SKM-1 treated with dmso at 0.1 percent for 144 hours (cell line): Measurements from ENCODE around the gene WFDC1.
"Not testable (repeated sequence)": the region's sequence is repeated elsewhere in the genome, so short reads cannot be mapped to it uniquely, and the experiment has no call there.

Experiments used
- DNase-seq: peaks from one replicate; lab custom pipeline; 2025; ENCODE audit not compliant: unreplicated experiment; lab: John Stamatoyannopoulos, UW

Gene WFDC1

GRCh38 chr16:84324434-84325262, 30.0 kb downstream of the WFDC1 start:
- no peak for DNase-seq

DNA sequence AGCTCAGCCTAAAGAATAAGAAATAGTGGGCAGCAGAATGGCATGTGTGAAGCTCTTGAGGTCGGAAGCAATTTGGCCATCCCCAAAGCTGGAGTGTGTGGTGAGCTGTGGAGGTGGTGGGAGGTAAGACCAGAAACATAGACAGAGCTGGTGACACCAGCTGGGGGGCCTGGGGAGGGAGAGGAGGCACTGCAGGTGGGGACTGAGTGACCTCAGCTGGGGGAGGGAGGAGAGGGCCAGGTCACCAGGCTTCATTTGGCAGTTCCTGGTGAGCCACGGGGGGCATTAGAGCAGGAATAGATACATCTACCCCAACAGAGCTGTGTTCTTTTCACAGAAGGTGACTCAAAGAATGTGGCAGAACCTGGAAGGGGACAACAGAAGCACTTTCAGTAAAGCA, 31.9 kb downstream of the WFDC1 start:
- no peak for DNase-seq

GRCh38 chr16:84327926-84328505, 33.3 kb downstream of the WFDC1 start:
- DNase-seq, result no peak

DNA sequence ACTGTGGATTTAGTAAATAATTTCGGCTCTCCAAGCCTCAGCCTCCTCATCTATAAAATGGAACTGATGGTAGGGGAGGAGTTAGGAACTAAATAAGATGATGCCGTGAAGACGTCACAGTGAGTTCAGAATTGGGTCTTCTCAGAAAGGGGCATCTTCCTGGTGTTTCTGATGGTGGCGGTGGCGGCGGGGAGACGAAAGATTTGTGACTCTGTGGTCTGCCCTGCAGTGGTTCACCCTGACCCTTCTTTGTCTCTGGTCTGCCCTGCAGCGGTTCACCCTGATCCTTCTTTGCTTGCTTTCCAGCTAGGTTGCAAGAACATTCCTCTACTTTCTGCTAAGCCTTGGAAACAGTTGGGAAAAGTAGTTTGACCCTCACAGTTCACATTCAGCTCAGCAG, 34.3 kb downstream of the WFDC1 start:
- DNase-seq, result no peak

GRCh38 chr16:84329843-84330684, 35.4 kb downstream of the WFDC1 start:
- DNase-seq, result no peak

DNA sequence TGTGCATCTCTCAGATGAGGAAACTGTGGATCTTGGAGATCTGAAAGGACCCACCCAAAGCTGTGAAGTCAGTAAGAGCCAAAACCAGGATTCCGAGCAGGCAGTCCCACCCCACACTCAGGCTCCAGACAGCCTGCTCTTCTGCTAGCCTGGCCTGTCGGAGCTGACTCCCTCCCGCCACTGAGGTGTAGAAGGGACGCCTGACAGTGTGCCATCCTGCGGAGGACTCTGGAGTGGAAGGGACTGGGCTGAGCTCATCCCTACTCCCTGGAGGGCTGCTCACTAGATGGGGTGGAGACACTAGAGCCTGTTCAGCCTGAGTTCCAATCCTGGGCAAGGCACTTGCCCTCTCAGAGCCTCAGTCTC, 36.0 kb downstream of the WFDC1 start:
- no peak for DNase-seq

DNA sequence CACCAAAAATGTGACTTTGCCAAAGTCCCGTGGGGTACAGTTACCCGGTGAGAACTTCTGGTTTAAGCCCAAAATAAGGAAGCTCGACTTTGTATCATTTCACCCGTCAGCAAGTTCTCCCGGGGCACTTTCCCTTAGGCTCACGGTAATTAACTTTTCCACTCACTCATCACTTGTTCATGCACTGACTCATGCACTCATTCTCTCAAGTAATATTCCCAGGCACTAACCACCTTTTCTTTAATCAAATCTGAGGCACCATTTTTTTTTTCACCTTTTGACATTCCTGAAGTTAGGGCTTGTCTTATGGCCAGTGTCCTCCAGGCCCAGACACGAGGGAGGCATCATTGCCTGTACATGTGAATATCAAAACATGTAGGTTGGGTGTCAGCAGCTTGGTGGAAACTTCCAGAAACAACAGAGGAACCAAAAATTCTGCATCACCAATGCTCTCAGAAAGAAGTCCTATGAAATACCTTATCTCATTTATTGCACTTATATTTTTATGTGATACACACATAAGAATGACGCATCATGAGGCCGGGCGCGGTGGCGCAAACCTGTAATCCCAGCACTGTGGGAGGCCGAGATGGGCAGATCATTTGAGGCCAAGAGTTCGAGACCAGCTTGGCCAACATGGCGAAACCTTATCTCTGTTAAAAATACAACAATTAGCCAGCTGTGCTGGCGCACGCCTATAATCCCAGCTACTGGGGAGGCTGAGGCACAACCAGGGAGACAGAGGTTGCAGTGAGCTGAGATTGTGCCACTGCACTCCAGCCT, 37.5 kb downstream of the WFDC1 start:
- DNase-seq, result no peak

DNA sequence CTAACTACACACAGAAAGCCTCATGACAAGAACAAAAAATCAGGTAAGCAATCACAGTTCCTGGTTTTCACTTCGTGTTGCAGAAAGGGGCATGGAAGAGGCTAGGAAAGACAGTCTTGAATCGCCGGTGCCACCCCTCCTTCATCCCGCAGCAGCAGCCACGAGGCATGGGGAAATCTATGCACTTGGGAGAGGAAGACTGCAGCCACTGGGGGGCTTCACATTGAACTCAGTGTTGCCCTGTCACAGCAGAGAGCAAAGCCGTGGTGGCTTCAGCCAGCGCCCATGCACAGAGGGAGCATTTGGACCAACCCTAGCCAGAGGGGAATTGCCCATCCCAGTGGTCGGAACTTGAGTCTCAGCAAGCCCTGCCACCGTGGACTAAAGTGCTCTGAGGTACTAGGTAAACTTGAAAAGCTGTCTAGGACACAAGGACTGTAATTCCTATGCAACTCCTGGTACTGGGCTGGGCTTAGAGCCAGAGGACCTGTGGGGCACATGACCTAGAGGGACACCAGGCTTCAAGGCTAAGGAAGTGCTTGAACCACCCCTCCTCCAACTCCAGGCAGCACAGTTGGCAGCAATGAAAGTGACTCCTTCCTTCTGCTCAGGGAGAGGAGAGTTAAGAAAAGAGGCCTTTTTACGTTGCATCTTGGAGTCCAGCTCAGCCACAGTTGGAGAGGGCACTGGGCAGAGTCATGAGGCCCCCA, 38.5 kb downstream of the WFDC1 start:
- DNase-seq, result peak; percentile 41

DNA sequence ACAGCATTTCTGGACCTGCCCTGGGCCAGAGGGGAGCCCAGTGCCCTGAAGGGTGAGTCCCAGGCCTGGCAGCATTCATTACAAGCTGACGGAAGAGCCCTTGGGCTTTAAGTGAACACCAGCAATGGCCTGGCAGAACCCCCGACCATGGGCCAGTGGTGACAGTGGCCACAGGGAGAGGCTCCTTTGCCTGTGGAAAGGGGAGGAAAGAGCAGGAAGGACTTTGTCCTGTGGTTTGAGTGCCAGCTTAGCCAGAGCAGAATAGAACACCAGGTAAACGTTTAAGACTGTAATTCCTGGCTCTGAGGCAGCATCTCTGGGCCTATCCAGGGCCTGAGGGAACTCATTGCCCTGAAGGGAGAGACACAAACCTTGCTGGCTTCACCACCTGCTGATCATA, 39.4 kb downstream of the WFDC1 start:
- DNase-seq, result no peak

GRCh38 chr16:84334482-84334881, 39.8 kb downstream of the WFDC1 start:
- no peak for DNase-seq

DNA sequence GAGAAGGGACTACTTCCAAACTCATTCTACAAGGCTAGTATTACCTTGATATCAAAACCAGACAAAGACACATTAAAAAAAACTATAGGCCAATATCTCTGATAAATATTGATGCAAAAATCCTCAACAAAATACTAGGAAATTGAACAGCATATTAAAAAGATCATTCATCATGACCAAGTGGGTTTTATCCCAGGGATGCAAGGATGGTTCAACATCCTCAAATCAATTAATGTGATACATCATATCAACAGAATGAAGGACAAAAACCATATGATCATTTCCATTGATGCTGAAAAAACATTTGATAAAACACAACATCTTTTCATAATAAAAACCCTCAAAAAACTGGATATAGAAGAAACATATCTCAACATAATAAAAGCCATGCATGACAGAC, 42.6 kb downstream of the WFDC1 start:
- not testable (repeated sequence) for DNase-seq

GRCh38 chr16:84339311-84339710, 44.6 kb downstream of the WFDC1 start:
- DNase-seq, result no peak

DNA sequence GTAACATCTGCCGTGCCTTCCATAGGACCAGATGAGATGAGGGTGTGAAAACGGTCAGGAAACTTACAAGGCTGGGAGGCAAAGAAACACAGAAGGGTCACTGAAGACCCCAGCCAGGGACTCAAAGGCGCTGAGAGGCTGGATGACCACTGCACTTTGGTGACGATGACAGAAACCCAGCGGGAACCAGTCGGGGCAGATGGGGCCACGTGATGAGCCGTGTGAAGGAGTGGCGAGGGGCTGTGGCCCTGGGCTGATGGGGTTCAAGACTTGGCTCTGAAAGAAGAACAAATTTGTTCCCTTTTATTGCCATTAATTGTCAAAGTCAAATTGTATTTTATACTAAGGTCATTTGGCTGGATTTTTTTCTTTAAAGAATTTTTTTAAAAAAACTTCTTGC, 45.1 kb downstream of the WFDC1 start:
- no peak for DNase-seq

- peak; percentile 48 for DNase-seq
Observed at GRCh38 chr16:84340325-84341040, 45.8 kb downstream of the WFDC1 start.

DNA sequence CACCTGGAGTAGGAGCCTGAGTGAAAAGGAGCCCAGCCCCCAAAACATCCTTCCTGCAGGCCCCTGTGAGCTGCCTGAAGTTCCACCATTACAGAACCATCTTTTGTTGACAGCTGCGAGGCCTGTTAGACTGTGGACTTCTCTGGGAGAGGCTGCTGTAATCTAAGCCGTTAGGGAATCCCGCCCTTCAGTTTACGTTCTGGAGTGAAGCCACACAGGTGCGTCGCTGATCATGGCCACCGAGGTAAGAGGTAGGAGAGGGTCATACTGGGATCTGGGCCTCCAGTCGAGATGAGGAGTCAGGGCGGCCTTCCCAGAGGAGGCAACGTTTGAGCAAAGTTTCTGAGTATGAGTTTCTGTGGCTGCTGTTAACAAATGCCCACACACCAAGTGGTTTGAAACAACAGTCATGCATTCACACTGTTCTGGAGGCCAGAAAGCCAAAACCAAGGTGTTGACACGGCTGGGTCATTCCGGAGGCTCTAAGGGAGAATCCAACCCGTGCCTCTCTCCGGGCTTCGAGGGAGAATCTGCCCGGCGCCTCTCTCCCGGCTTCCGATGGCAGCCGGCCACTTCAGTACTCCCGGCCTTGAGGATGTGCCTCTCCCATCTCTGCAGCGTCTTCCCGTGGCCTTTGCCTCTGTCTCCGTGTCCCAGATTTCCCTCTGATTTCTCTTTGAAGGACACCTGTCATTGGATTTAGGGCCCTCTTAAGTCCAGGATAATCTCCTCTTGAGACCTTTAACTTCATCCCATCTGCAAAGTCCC, 47.0 kb downstream of the WFDC1 start:
- no peak for DNase-seq

DNA sequence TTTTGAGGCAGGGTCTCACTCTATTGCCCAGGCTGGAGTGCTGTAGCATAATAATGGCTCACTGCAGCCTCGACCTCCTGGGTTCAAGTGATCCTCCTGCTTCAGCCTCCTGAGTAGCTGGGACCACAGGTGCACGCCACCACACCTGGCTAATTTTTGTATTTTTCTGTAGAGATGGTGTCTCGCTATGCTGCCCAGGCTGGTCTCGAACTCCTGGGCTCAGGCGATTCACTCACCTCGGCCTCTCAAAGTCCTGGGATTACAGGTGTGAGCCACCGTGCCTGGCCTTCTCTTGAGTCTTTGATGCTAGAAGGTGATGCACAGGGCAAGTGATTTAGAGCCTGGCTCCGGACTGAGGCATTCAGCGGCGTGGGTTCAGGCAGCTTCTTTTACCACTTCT, 49.1 kb downstream of the WFDC1 start:
- DNase-seq, result not testable (repeated sequence)

- DNase-seq, result no peak
Observed at GRCh38 chr16:84344781-84345180, 50.1 kb downstream of the WFDC1 start.

- no peak for DNase-seq
Observed at GRCh38 chr16:84347161-84347560, 52.5 kb downstream of the WFDC1 start.

GRCh38 chr16:84348386-84348888, 53.8 kb downstream of the WFDC1 start:
- no peak for DNase-seq
